Measurements from ENCODE around the gene TCN2.

TCN2 gene

DNA sequence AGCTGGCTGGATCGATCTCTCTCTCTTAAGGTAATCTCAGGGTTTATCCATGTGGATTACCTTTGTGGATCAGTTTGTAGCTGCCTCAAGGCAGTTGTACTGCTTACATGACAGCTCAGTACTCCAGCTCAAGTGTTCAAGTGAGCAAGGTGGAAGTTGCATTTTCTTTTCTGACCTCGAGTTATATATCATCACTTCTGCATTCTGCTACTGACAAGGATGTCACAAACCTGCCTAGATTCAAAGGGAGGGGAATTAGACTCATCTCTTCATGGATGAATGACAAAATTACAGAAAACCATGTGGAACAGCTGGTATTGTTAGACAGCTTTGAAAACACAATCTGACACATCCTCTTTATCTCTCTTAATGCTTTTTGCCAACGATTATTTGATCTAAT, 6.1 kb upstream of the TCN2 start:
- no peak for DNase-seq
- no peak overlapping the region for H3K4me3 ChIP-seq
- H3K36me3 ChIP-seq: no peaks in the 10 kb centered on the region
- H3K27me3 ChIP-seq: peaks cover 0 to 4% of the 10 kb centered on the region in 2 donors
- peaks cover 0 to 6% (median 4%) of the 10 kb centered on the region in 4 donors for H3K4me1 ChIP-seq
- no peak overlapping the region for H3K27ac ChIP-seq
- no peaks in the 10 kb centered on the region for H3K9me3 ChIP-seq
- intact Hi-C loops (cut with DNase I; ENCODE audit: low total_unique reads): no loop called here
- TF ChIP-seq, protein P1, sequence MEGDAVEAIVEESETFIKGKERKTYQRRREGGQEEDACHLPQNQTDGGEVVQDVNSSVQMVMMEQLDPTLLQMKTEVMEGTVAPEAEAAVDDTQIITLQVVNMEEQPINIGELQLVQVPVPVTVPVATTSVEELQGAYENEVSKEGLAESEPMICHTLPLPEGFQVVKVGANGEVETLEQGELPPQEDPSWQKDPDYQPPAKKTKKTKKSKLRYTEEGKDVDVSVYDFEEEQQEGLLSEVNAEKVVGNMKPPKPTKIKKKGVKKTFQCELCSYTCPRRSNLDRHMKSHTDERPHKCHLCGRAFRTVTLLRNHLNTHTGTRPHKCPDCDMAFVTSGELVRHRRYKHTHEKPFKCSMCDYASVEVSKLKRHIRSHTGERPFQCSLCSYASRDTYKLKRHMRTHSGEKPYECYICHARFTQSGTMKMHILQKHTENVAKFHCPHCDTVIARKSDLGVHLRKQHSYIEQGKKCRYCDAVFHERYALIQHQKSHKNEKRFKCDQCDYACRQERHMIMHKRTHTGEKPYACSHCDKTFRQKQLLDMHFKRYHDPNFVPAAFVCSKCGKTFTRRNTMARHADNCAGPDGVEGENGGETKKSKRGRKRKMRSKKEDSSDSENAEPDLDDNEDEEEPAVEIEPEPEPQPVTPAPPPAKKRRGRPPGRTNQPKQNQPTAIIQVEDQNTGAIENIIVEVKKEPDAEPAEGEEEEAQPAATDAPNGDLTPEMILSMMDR (IDR thresholded peaks at IDR 0.05): no peak

DNA sequence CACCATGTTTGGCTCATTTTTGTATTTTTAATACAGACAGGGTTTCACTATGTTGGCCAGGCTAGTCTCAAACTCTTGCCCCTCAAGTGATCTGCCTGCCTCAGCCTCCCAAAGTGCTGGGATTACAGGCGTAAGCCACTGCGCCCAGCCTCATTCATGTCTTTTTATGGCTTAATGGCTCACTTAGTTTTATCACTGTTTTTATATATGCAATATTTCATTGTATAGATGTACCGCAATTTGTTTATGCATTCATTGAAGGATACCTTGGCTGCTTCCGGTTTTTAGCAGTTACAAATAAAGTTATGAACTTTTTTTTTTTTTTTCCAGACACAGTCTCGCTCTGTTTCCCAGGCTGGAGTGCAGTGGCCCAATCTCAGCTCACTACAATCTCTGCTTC, 5.5 kb upstream of the TCN2 start:
- H3K27ac ChIP-seq: no peak overlapping the region
- peaks cover 0 to 11% (median 8%) of the 10 kb centered on the region in 4 donors for H3K4me1 ChIP-seq
- TF ChIP-seq, protein P1 (IDR thresholded peaks at IDR 0.05): no peak
- peaks cover 0 to 4% of the 10 kb centered on the region in 2 donors for H3K27me3 ChIP-seq
- no peaks in the 10 kb centered on the region for H3K9me3 ChIP-seq
- DNase-seq: no peak
- intact Hi-C loops (cut with DNase I; ENCODE audit: low total_unique reads): no loop called here
- H3K4me3 ChIP-seq: no peak overlapping the region
- no peaks in the 10 kb centered on the region for H3K36me3 ChIP-seq

DNA sequence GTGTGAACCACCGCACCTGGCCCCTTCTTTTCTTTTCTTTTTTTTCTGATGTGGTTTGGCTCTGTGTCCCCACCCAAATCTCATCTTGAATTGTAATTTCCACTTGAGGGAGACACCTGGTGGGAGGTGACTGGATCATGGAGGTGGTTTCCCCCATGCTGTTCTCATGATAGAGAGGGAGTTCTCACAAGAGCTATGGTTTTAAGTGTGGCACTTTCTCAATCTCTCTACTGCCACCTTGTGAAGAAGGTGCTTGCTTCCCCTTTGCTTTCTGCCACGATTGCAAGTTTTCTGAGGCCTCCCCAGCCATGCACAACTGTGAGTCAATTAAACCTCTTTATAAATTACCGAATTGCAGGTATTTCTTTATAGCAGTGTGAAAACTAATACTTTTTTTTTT, 4.9 kb upstream of the TCN2 start:
- Histone ChIP-seq H3K27ac (no peak overlapping the region), H3K4me1 (peaks cover 0 to 17% (median 10%) of the 10 kb centered on the region in 4 donors), H3K36me3 (no peaks in the 10 kb centered on the region), H3K4me3 (no peak overlapping the region), H3K27me3 (peaks cover 0 to 4% of the 10 kb centered on the region in 2 donors), H3K9me3 (no peaks in the 10 kb centered on the region)
- no peak for DNase-seq
- intact Hi-C loops (cut with DNase I; ENCODE audit: low total_unique reads): no loop called here
- TF ChIP-seq, protein P1 (IDR thresholded peaks at IDR 0.05): no peak

DNA sequence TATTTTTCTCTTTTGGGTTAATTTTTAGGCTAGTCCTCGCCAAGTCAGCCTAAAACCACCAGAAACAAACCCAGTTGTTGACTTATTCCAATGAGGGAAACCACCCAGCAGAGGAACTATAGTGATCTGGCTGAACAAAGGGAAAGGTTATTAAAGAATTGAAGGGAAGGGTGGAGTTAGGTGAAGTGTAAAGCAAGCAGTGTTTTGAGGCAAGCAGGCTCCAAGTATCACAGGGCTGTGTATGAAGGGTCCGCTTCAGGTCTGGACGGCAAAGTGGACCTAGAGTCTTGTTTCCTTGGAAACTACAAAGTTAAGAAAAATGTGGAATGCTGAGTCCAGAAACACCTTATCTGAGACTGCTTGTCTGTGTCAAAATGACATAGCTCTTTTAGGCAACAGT, 3.2 kb upstream of the TCN2 start:
- Histone ChIP-seq H3K9me3 (no peaks in the 10 kb centered on the region), H3K27me3 (peaks cover 0 to 4% of the 10 kb centered on the region in 2 donors), H3K4me3 (no peak overlapping the region), H3K4me1 (peaks cover 0 to 27% (median 14%) of the 10 kb centered on the region in 4 donors), H3K36me3 (no peaks in the 10 kb centered on the region), H3K27ac (no peak overlapping the region)
- intact Hi-C loops (cut with DNase I; ENCODE audit: low total_unique reads): no loop called here
- TF ChIP-seq, protein P1 (IDR thresholded peaks at IDR 0.05): no peak
- DNase-seq: no peak

- TF ChIP-seq, protein P1 (IDR thresholded peaks at IDR 0.05): no peak
- no peak for DNase-seq
- Histone ChIP-seq H3K27me3 (peaks cover 0 to 2% of the 10 kb centered on the region in 2 donors), H3K36me3 (no peaks in the 10 kb centered on the region), H3K9me3 (no peaks in the 10 kb centered on the region), H3K27ac (no peak overlapping the region), H3K4me1 (peaks cover 0 to 27% (median 14%) of the 10 kb centered on the region in 4 donors), H3K4me3 (no peak overlapping the region)
- intact Hi-C loops (cut with DNase I; ENCODE audit: low total_unique reads): no loop called here
Measured at GRCh38 chr22:30604723-30605122, 2.3 kb upstream of the TCN2 start.

All from tibial artery (tissue), 4 donors.